Ovary (tissue), 3 donors: ENCODE results near the gene VDAC2.

Experiments
- EP300 ChIP-seq: sonication (generic); formaldehyde crosslinking; IDR thresholded peaks from one replicate; pipeline ENCODE4 v1.6.1; 2017; ENCODE audit warnings: antibody characterized with exemption
- POLR2A ChIP-seq: fragments of 450-650 bp; IDR thresholded peaks from one replicate; pipeline ENCODE4 v1.6.1; 2017; ENCODE audit warnings: antibody characterized with exemption, mild to moderate bottlenecking, moderate library complexity
- TF ChIP-seq, protein P1 (sequence below), 3 donors: fragments of 450-650 bp in 2 of 3; fragments of 200-600 bp in 1 of 3; IDR thresholded peaks; one replicate each; pipeline versions ENCODE4 v1.5.1 to v1.8.0; 2016 to 2022; ENCODE audit warnings: antibody characterized with exemption in 3 of 3, mild to moderate bottlenecking in 1 of 3
- donor health status: DM: no; HTN: no; CAD: no.

- TF ChIP-seq POLR2A (no peak), EP300 (no peak)
- TF ChIP-seq, protein P1, sequence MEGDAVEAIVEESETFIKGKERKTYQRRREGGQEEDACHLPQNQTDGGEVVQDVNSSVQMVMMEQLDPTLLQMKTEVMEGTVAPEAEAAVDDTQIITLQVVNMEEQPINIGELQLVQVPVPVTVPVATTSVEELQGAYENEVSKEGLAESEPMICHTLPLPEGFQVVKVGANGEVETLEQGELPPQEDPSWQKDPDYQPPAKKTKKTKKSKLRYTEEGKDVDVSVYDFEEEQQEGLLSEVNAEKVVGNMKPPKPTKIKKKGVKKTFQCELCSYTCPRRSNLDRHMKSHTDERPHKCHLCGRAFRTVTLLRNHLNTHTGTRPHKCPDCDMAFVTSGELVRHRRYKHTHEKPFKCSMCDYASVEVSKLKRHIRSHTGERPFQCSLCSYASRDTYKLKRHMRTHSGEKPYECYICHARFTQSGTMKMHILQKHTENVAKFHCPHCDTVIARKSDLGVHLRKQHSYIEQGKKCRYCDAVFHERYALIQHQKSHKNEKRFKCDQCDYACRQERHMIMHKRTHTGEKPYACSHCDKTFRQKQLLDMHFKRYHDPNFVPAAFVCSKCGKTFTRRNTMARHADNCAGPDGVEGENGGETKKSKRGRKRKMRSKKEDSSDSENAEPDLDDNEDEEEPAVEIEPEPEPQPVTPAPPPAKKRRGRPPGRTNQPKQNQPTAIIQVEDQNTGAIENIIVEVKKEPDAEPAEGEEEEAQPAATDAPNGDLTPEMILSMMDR (IDR thresholded peaks at IDR 0.05), result no peak
Measured at GRCh38 chr10:75195035-75195763, 15.4 kb upstream of the VDAC2 start.
